ENCODE measurements around the gene ATP8B1.

The ATP8B1 gene

GRCh38 chr18:57715671-57716070 is 87.4 kb downstream of the ATP8B1 start:
- no peak for DNase-seq

- DNase-seq: no peak
Measured at GRCh38 chr18:57715073-57715472, 88.0 kb downstream of the ATP8B1 start.

- no peak for DNase-seq
Measured at GRCh38 chr18:57710226-57710625, 92.9 kb downstream of the ATP8B1 start.

- DNase-seq: no peak
Measured at GRCh38 chr18:57709335-57709734, 93.8 kb downstream of the ATP8B1 start.

GRCh38 chr18:57708288-57708687 is 94.8 kb downstream of the ATP8B1 start:
- DNase-seq: no peak

GRCh38 chr18:57705832-57706595 is 97.1 kb downstream of the ATP8B1 start:
- DNase-seq: no peak

- DNase-seq: no peak
Measured at GRCh38 chr18:57705011-57705410, 98.1 kb downstream of the ATP8B1 start.

GRCh38 chr18:57698571-57699276 is 104.4 kb downstream of the ATP8B1 start:
- DNase-seq: no peak

- DNase-seq: no peak
Measured at GRCh38 chr18:57697426-57697825, 105.7 kb downstream of the ATP8B1 start.

- no peak for DNase-seq
Measured at GRCh38 chr18:57696271-57696670, 106.8 kb downstream of the ATP8B1 start.

- DNase-seq: no peak
Measured at GRCh38 chr18:57691363-57691762, 111.8 kb downstream of the ATP8B1 start.

- DNase-seq: no peak
Measured at GRCh38 chr18:57687970-57688369, 115.1 kb downstream of the ATP8B1 start.

- no peak for DNase-seq
Measured at GRCh38 chr18:57683470-57683869, 119.6 kb downstream of the ATP8B1 start.

- DNase-seq: no peak
Measured at GRCh38 chr18:57677262-57678211, 125.6 kb downstream of the ATP8B1 start.

GRCh38 chr18:57674891-57675290 is 128.2 kb downstream of the ATP8B1 start:
- no peak for DNase-seq

GRCh38 chr18:57670046-57670445 is 133.1 kb downstream of the ATP8B1 start:
- no peak for DNase-seq

GRCh38 chr18:57668021-57668420 is 135.1 kb downstream of the ATP8B1 start:
- DNase-seq: peak; percentile 65

GRCh38 chr18:57666818-57667497 is 136.2 kb downstream of the ATP8B1 start:
- DNase-seq: peak; percentile 94

GRCh38 chr18:57664568-57665165 is 138.4 kb downstream of the ATP8B1 start:
- DNase-seq: peak; percentile 57

GRCh38 chr18:57660961-57661360 is 142.2 kb downstream of the ATP8B1 start:
- no peak for DNase-seq

- DNase-seq: peak; percentile 96
Measured at GRCh38 chr18:57659460-57660102, 143.5 kb downstream of the ATP8B1 start.

GRCh38 chr18:57657542-57657941 is 145.6 kb downstream of the ATP8B1 start:
- no peak for DNase-seq
